NT2/D1 (cell line): Measurements from ENCODE around the gene NFYA.
"Not testable (repeated sequence)": the region's sequence is repeated elsewhere in the genome, so short reads cannot be mapped to it uniquely, and the experiment has no call there.

Source experiments
- DNase-seq: peaks from one replicate; pipeline ENCODE4 v3.0.0-alpha.2; 2011; ENCODE audit warnings: low read depth, low spot score
- H3K27me3 ChIP-seq: 2 replicates; pipeline ENCODE4 v1.6.0; 2011; ENCODE audit warnings: mild to moderate bottlenecking; ENCODE audit not compliant: insufficient read length, insufficient read depth
- H3K36me3 ChIP-seq: 2 replicates; pipeline ENCODE4 v1.6.1; 2011; ENCODE audit warnings: mild to moderate bottlenecking, low read length, mixed read lengths; ENCODE audit not compliant: insufficient read depth, insufficient read length
- H3K4me1 ChIP-seq: 2 replicates; pipeline ENCODE4 v1.5.1; 2011; ENCODE audit not compliant: insufficient read depth, insufficient read length
- H3K4me3 ChIP-seq: 2 replicates; pipeline ENCODE4 v1.5.1; 2011; ENCODE audit warnings: low read depth; ENCODE audit not compliant: insufficient read length
- H3K9ac ChIP-seq: 2 replicates; pipeline ENCODE4 v1.6.0; 2011; ENCODE audit warnings: low read depth; ENCODE audit not compliant: insufficient read length
- H3K9me3 ChIP-seq: 2 replicates; pipeline ENCODE4 v1.5.1; 2011; ENCODE audit warnings: mild to moderate bottlenecking, low read length; ENCODE audit not compliant: insufficient read depth
- SUZ12 ChIP-seq: IDR thresholded peaks from 2 replicates; pipeline ENCODE4 v1.6.1; 2011; ENCODE audit not compliant: insufficient read length, insufficient read depth; ENCODE audit errors: extremely low read depth
- YY1 ChIP-seq: IDR thresholded peaks from 2 replicates; pipeline ENCODE4 v1.6.1; 2011; ENCODE audit not compliant: insufficient read length, insufficient read depth
- ZNF274 ChIP-seq: IDR thresholded peaks from 2 replicates; pipeline ENCODE4 v1.6.1; 2011; ENCODE audit warnings: mild to moderate bottlenecking, low read depth, low read length

Gene NFYA

GRCh38 chr6:41098366-41098765, 25.6 kb downstream of the NFYA start:
- DNase-seq, result no peak
- H3K36me3 ChIP-seq, result peaks cover 82% of the 10 kb centered on the region
- H3K9ac ChIP-seq, result no peak overlapping the region
- H3K4me1 ChIP-seq, result no peaks in the 10 kb centered on the region
- no peaks in the 10 kb centered on the region for H3K9me3 ChIP-seq
- TF ChIP-seq YY1 (no peak), ZNF274 (no peak)
- no peaks in the 10 kb centered on the region for H3K27me3 ChIP-seq
- no peak overlapping the region for H3K4me3 ChIP-seq

- no peaks in the 10 kb centered on the region for H3K9me3 ChIP-seq
- no peaks in the 10 kb centered on the region for H3K27me3 ChIP-seq
- H3K4me3 ChIP-seq, result no peak overlapping the region
- no peak for DNase-seq
- TF ChIP-seq YY1 (no peak), SUZ12 (no peak), ZNF274 (no peak)
- H3K36me3 ChIP-seq, result peaks cover 56% of the 10 kb centered on the region
- no peaks in the 10 kb centered on the region for H3K4me1 ChIP-seq
- H3K9ac ChIP-seq, result no peak overlapping the region
Measured at GRCh38 chr6:41100871-41101287, 28.1 kb downstream of the NFYA start.

GRCh38 chr6:41103847-41104246, 31.1 kb downstream of the NFYA start:
- DNase-seq, result no peak
- TF ChIP-seq YY1 (no peak), ZNF274 (no peak)
- Histone ChIP-seq H3K4me3 (no peak overlapping the region), H3K9me3 (no peaks in the 10 kb centered on the region), H3K4me1 (no peaks in the 10 kb centered on the region), H3K9ac (no peak overlapping the region), H3K27me3 (no peaks in the 10 kb centered on the region), H3K36me3 (peaks cover 27% of the 10 kb centered on the region)

GRCh38 chr6:41111017-41111416, 38.2 kb downstream of the NFYA start:
- no peaks in the 10 kb centered on the region for H3K27me3 ChIP-seq
- H3K4me1 ChIP-seq, result no peaks in the 10 kb centered on the region
- no peak overlapping the region for H3K9ac ChIP-seq
- no peaks in the 10 kb centered on the region for H3K36me3 ChIP-seq
- no peaks in the 10 kb centered on the region for H3K9me3 ChIP-seq
- no peak for DNase-seq
- no peak overlapping the region for H3K4me3 ChIP-seq
- no peak for TF ChIP-seq ZNF274
- no peak for TF ChIP-seq SUZ12
- TF ChIP-seq YY1, result no peak

- not testable (repeated sequence) for H3K27me3 ChIP-seq, H3K36me3 ChIP-seq, H3K4me3 ChIP-seq, H3K9ac ChIP-seq, H3K9me3 ChIP-seq, H3K4me1 ChIP-seq, DNase-seq
Measured at GRCh38 chr6:41115027-41115426, 42.3 kb downstream of the NFYA start.

GRCh38 chr6:41119508-41119907, 46.7 kb downstream of the NFYA start:
- no peak overlapping the region for H3K4me3 ChIP-seq
- H3K4me1 ChIP-seq, result no peaks in the 10 kb centered on the region
- H3K9ac ChIP-seq, result no peak overlapping the region
- H3K36me3 ChIP-seq, result no peaks in the 10 kb centered on the region
- no peaks in the 10 kb centered on the region for H3K27me3 ChIP-seq
- no peak for DNase-seq
- no peaks in the 10 kb centered on the region for H3K9me3 ChIP-seq
- TF ChIP-seq ZNF274 (no peak), YY1 (no peak), SUZ12 (no peak)

- Histone ChIP-seq H3K4me1 (no peaks in the 10 kb centered on the region), H3K27me3 (no peaks in the 10 kb centered on the region), H3K9me3 (no peaks in the 10 kb centered on the region), H3K36me3 (no peaks in the 10 kb centered on the region), H3K9ac (no peak overlapping the region), H3K4me3 (no peak overlapping the region)
- TF ChIP-seq ZNF274, result no peak
- DNase-seq, result no peak
Measured at GRCh38 chr6:41120058-41120457, 47.3 kb downstream of the NFYA start.

GRCh38 chr6:41122373-41122772, 49.6 kb downstream of the NFYA start:
- TF ChIP-seq YY1 (no peak), ZNF274 (no peak), SUZ12 (no peak)
- no peak overlapping the region for H3K9ac ChIP-seq
- H3K4me1 ChIP-seq, result no peaks in the 10 kb centered on the region
- no peaks in the 10 kb centered on the region for H3K27me3 ChIP-seq
- no peak for DNase-seq
- H3K4me3 ChIP-seq, result no peak overlapping the region
- no peaks in the 10 kb centered on the region for H3K9me3 ChIP-seq
- no peaks in the 10 kb centered on the region for H3K36me3 ChIP-seq

- TF ChIP-seq ZNF274, result no peak
- TF ChIP-seq YY1, result no peak
- TF ChIP-seq SUZ12, result no peak
- no peak for DNase-seq
- H3K9ac ChIP-seq, result no peak overlapping the region
- H3K36me3 ChIP-seq, result no peaks in the 10 kb centered on the region
- no peaks in the 10 kb centered on the region for H3K27me3 ChIP-seq
- no peak overlapping the region for H3K4me3 ChIP-seq
- no peaks in the 10 kb centered on the region for H3K9me3 ChIP-seq
- no peaks in the 10 kb centered on the region for H3K4me1 ChIP-seq
Measured at GRCh38 chr6:41122918-41123317, 50.1 kb downstream of the NFYA start.
